Gastroesophageal sphincter (tissue), 3 donors: ENCODE results near the gene NOS3.

Source experiments
- POLR2A ChIP-seq, 2 donors: fragments of 450-650 bp; IDR thresholded peaks; one replicate each; pipeline ENCODE4 v1.6.1; 2017; ENCODE audit warnings: antibody characterized with exemption in 2 of 2, mild to moderate bottlenecking in 2 of 2, moderate library complexity in 1 of 2
- POLR2AphosphoS5 ChIP-seq: sonication (generic); formaldehyde crosslinking; IDR thresholded peaks from one replicate; pipeline ENCODE4 v1.6.1; 2017; ENCODE audit warnings: antibody characterized with exemption
- TF ChIP-seq, protein P1 (sequence below), 4 experiments: fragments of 200-600 bp in 2 of 4; fragments of 450-650 bp in 2 of 4; sonication (generic) in 1 of 4; IDR thresholded peaks; one replicate each; pipeline ENCODE4 v1.5.1; 2017 to 2019; ENCODE audit warnings: antibody characterized with exemption in 4 of 4, mild to moderate bottlenecking in 2 of 4, moderate library complexity in 2 of 4

DNA sequence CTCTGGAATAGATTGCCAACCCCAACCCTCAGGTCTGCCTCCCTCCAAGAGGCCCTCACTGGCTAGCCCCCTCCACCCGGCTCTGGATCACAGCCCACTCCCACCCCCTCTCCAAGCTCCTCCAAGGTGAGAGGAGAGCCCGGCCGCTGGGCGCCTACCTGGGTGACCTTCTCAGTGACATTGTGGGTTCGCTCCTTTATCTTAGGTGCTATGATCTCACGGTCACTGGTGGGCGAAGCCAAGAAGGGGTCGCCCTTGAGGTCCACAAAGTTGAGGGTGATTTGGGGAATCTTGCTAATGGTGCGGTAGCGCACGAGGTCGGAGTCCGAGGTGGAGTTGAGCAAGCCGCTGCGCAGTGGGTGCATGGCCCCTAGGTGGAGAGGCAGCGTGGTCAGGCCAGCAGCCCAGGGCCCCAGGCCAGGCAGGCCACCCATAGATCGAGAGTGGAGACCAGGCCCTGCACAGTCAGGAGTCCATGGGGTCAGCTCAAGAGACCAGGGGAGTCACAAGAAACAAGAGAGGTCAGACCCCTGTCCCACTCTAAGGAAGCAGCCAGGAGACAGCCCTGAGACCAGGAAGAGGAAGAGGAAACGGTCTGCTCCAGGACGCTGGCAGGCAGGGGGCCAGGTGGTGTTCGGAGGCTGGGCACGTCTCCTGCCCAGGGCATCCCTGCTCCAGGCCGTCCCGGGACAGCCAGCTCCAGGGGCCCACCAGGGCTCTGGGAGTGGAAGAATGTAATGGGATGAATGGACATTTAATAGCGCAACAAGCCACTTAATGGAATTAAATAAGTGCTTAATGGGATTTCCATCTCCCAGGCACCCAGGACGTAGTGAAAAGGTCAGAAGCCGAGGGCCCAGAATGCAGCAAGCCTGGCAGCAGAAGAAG lies 33.4 kb upstream of the NOS3 start:
- TF ChIP-seq, protein P1, sequence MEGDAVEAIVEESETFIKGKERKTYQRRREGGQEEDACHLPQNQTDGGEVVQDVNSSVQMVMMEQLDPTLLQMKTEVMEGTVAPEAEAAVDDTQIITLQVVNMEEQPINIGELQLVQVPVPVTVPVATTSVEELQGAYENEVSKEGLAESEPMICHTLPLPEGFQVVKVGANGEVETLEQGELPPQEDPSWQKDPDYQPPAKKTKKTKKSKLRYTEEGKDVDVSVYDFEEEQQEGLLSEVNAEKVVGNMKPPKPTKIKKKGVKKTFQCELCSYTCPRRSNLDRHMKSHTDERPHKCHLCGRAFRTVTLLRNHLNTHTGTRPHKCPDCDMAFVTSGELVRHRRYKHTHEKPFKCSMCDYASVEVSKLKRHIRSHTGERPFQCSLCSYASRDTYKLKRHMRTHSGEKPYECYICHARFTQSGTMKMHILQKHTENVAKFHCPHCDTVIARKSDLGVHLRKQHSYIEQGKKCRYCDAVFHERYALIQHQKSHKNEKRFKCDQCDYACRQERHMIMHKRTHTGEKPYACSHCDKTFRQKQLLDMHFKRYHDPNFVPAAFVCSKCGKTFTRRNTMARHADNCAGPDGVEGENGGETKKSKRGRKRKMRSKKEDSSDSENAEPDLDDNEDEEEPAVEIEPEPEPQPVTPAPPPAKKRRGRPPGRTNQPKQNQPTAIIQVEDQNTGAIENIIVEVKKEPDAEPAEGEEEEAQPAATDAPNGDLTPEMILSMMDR (IDR thresholded peaks at IDR 0.05): no peak
- TF ChIP-seq POLR2A (IDR thresholded peaks at IDR 0.05) (no peak), POLR2AphosphoS5 (peak; percentile 35)
